Measurements from ENCODE around the gene EXOC2.

Gene EXOC2

GRCh38 chr6:446418-447366, 246.2 kb downstream of the EXOC2 start:
- DNase-seq (ENCODE audit: low read depth, low spot score), result no peak

DNA sequence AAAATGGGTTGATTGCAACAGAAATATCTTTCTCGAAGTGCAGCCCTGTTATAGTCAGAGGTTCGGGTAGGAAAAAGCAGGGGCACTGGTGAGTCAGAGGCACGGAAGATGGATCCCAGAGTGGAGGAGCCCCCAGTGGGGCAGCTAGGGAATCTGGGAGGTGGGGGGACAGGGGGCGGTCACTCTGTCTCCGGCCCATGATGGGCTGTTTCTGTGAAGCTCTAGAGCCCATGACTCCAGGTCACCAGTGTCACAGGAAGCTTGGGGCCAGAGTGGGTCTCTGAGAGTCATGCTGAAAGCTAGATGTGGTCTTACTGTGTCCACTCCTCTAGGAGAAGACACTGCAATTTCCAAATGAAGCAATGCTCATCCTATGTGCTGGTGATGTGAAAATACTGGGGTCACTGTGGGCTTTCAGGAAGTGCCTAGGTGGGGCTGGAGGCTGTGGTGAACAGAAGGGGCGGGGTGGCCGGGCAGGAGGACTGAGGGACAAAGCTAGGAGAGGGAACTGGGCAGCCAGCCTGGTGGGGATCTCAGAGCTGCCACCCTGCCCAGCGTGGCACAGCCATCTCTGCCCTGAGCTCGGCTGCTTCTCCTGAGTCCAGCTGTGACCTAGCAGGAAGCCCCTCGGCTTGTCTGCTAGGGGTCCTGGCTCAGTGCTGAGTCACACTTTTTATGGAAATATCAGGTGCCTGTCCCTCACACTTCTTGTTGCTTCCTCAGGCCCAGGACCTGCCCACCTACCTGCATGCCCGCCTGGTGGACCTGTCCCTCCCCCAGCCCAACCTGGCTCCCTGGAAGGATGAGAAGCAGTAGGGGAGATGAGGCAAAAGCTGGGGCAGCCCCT, 247.1 kb downstream of the EXOC2 start:
- DNase-seq (ENCODE audit: low read depth, low spot score), result no peak

DNA sequence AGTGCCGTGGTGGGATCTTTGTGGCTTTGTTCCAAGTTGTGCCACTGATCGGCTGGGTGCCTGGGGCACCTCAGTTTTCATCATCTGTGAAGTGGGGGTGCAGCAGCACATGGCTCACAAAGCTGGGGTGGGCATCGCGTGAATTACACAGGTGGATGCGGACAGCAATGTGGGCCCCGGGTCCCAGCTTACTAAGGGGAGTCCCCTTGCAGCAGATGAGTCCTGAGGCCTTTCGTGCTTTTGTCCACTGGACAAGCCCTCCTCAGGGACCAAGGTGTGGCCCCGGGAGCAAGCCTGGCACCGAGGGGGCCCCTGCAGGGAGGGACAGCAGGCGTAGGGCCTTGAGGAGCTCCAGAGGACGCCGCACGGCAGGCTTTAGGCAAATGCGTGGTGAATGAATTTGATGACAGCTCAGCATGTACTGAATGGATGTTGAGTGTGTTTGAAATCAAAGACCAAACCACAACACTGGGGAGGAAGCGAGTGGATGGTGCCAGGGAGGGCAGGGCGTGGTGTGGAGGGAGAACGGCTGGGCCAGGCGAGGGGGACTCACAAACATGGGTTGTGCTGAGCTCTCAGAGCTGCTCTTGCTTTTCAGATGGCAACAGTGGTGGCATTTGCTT, 248.2 kb downstream of the EXOC2 start:
- DNase-seq (ENCODE audit: low read depth, low spot score), result no peak

DNA sequence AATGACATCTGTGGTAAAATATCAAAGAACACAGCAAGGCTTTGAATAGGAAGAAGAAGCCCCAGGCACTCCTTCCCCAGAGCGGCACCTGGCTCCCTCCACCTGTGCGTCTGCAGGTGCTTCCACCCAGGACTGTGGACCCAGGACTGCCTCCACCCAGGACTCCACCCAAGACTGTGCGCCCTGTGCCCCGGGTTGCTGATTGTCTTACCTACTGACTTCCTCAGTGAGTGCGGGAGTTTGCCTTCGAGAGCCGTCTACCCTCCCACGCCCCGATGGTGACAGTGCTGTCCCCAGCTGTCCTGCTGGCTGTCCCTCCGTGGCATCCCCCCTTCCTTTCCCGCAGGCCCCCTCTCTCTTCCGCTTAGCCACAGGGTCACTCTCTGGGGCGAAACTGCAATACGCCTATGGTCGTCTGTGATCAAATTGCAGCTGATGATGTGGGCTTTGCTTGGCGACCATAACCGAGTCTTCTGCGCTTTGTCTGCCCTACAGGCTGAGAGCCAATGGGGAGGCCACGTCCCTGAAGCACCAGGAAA, 249.2 kb downstream of the EXOC2 start:
- no peak for DNase-seq (ENCODE audit: low read depth, low spot score)

DNA sequence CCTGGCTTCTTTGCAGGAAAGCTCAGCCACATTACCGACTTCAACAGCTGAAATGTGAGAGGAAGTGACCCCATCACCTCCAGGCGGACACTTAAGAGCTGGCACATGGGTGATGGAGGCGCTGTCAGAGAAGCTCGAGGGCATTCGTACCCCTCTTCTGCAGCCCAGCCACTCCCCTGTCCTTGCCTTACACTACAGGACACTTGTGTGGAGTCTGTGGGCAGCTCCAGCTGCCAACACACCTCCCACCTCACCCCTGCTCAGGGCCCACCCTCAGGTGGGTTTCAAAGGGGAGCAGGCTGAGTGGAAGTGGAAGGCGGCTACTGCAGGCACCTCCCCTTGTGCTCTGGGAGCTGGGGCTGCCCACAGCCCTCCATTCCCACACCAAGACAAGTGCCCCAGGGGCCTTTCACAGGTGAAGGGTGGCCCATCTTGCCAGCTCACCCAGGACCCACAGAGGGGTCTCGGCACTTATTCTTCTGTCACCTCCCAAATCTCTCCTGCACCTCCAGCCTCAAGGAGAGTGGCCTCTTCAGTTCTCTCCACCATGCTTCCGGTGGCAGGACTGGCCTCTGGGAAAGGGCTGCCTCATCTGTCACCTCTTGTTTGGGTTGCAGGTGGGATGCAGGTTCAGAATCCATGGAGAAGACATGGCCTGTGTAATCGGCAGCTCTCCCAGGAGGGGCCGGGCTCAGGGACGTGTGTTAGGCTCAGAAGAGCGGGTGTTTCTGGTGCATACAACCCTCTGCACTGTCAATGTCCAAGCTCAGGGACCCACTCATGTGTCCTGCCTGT, 251.6 kb downstream of the EXOC2 start:
- DNase-seq (ENCODE audit: low read depth, low spot score), result no peak

DNA sequence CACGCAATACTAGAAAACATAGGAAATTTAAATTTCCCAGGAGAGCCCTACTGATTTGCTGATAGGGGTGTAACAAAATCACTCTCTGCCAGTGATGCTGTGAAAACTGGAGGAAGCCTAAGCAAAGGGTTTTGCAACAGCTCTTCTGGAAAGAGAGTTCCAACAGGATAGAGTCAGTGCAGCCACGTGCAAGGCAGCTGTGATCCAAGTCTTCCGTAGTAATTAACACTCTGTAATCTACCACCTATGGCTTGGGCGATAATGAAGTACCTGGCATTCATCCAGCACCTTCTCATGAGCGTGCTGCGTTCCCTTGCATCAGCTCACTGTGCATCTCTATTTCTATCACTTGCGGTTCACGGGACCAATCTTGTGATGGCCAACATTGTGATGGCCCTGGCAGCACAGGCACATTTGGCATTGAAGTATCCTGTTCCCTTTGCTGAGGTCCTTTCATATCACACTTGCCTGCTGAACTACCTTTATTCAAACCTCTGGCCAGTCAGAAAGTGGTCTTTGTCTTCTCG, 253.2 kb downstream of the EXOC2 start:
- DNase-seq (ENCODE audit: low read depth, low spot score), result no peak

DNA sequence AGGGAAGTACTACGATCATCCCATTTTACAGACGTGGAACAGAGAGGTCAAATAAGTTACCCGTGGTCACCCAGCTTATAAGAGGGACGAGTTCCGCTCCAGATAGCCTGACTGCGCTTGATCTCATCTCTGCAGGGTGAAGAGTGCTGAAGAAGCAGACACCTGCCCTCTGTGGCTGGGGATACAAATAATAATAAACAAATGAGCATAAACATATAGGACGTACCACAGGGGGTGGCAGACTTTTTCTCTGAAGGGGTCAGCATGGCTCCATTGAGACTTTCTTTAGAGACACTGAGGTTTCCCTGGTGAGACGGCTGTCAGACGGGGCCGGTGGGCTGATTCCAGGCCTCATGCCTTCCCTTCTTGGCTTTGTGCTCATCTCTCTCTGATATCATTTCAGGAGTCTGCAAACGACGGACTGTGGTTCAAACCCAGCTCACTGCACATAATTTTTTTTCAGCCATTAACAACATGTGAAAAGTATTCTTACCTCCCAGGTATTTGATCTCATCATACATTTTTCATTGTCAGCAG, 254.2 kb downstream of the EXOC2 start:
- no peak for DNase-seq (ENCODE audit: low read depth, low spot score)

DNA sequence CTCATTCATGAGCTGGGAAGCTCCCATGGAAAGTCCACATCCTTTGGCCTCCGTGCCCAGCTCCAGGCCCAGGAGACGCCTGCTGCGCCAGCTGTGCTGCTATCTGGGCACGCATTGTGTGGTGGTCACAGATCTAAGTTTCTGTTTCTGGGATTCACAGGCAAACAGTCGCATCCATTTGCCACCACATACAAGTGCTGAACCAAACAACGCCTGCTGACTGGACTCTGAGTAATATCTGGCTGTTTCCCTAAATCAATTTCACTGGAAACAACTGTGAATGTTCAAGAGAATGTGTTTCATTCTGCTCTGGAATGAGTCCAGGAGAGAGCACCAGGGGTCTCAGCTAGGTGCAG, 255.9 kb downstream of the EXOC2 start:
- DNase-seq (ENCODE audit: low read depth, low spot score), result no peak

DNA sequence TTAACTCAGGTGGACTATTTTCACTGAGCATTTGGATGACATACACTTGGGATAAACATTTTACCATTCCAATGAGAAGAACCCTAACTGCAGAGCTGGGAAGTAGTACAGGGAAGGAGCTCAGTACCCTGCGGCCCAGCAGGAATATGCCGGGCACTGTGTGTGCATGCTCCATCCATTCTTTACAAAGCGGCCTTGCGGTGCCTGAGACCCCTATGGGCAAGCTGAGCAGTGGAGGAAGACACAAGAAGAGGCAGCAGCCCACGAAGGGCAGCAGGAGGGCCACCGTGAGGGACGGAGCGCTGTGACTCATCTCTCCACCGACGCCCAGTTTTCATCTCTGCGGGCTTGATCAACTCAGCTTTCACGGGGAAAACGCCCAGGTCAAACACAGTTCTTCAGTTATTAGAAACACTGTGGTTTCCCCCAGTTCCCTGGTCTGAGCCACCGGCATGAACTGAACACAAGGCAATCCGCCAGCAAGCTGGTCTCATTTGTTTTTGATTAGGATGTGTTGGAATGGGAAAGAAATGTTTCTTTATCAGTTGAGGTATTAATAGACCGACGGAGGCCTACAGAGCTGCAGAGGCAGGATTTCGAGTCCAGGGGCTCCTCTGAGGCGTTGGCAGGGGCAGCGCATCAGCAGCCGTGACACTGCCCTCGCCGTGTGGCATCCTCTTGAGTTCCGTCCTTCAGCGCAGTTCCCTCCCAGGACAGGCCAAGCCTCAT, 256.5 kb downstream of the EXOC2 start:
- no peak for DNase-seq (ENCODE audit: low read depth, low spot score)

GRCh38 chr6:435441-436307, 257.3 kb downstream of the EXOC2 start:
- no peak for DNase-seq (ENCODE audit: low read depth, low spot score)

Data from iPS DF 19.7 (cell line).